ENCODE data around the gene SLC5A11.
"Not testable (repeated sequence)": the region's sequence is repeated elsewhere in the genome, so short reads cannot be mapped to it uniquely, and the experiment has no call there.

The SLC5A11 gene

GRCh38 chr16:24845726-24846547 lies at the start of gene SLC5A11:
TSS of gene SLC5A11 (plus strand) at chr16:24845963. CDS start at chr16:24858644, 12,681 bp downstream.
- no peak for DNase-seq

- DNase-seq, result peak; percentile 13
These were observed 45.2 kb upstream of the SLC5A11 start for GRCh38 chr16:24800586-24800985.

- DNase-seq, result no peak
These were observed 43.9 kb upstream of the SLC5A11 start for GRCh38 chr16:24801761-24802302.

- no peak for DNase-seq
These were observed 40.3 kb upstream of the SLC5A11 start for GRCh38 chr16:24805484-24805883.

DNA sequence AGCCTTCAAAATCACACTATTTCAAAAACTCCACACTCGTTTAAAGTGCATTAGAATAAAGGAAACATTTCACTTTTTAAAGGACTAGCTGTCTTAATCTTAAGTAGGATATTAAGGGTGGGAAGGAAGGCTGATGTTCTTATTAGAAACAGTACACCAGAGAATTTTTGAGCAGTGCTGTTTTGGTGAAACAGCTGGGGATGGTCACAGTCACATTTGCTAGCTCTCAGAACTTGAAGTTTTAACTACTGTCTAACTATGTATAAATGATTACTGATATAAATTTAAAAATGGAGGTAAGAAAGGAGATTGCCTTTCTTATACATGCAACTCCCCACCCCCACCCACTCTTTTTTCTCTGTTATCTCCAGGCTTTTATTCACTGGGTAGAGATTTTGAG lies 38.5 kb upstream of the SLC5A11 start:
- DNase-seq, result no peak

DNA sequence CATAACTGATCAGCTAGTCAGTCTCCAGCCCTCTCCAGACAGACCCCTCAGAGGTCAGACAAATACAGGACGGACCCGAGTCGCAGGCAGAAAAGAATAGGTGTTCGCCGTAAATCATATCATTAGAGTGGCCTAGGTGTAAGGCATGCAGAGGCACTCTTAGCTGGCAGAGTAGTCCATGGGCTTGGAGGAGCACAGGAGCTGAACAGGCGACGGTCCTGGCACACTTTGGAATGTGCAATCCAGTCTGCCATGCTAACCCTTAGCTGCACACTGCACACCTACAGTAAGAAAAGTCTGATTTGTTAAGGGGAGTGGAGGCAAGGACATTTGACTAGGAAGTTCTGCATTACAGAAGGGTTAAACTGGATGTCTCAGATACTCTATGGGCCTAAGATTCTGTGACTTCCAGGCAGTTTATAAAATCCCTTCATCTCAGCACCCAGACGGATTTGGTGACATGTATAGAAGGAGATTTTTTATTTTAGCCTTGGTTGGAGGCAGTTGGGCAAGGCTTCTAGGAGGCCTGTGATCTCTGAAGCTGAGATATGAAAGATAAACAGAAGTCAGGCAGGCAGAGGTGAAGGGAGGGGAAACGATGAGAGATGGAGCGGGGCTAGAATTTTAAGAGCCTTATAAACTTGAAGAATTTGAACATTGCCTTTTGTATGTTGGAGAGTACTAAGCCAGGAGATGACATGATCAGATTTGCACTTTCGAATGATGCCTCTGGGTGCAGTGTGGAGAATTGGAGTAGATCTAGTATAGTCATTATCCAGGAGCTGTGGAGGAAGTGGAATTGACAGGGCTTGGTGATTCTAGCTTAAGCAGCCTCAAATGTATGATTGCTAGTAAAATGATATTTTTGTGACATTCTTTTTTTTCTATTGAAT lies 34.6 kb upstream of the SLC5A11 start:
- no peak for DNase-seq

GRCh38 chr16:24812813-24813212 lies 33.0 kb upstream of the SLC5A11 start:
- DNase-seq, result not testable (repeated sequence)

DNA sequence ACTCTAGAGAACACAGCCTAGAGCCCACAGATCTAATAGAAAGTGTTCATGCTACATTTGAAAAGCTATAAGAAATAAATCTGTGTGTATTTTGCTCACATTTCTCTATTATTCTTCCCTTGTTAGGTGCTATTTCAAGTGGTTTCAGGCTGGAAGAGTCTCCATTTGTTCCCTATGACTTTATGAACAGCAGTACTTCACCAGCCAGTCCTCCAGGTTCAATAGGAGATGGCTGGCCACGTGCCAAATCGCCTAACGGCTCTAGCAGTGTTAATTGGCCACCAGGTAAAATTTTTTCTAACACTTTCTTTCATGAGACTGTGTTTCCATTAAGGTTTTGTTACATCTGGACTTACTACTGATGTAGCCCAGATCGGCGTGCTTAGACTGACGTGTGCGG lies 30.7 kb upstream of the SLC5A11 start:
- DNase-seq, result no peak

DNA sequence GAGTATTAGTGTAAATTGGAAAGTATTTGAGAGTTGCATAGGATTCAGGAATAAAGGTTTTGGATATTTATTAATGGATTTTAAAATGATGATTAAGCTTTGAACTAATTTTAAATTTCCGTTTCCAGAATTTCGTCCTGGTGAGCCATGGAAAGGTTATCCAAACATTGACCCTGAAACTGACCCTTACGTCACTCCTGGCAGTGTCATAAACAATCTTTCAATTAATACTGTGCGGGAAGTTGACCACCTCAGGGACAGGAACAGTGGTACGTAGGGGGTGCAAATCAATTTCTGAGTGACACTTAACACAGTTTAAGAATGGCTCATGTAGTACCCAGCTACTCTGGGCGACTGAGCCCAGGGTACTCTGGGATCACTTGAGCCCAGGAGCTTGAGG lies 29.1 kb upstream of the SLC5A11 start:
- DNase-seq, result no peak

GRCh38 chr16:24819462-24820040 lies 26.2 kb upstream of the SLC5A11 start:
- no peak for DNase-seq

DNA sequence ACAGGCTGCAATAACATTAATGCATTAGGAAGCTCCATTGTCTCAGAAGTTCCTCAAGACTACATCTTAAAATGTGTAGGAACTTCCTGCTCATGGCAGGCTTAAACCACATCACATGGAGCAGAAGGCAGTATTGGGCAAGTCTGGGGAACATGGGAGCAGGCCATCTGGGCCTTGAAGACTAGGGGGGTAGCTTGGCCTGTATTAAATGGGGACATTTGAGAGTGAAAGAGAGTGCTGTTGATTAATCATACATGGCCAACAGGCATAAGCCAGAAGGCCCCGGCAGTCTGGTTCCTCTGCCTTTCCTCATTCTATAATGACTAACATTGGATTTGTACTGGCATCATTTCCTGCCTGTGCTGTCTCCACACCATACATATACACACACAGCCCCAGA lies 25.2 kb upstream of the SLC5A11 start:
- no peak for DNase-seq

DNA sequence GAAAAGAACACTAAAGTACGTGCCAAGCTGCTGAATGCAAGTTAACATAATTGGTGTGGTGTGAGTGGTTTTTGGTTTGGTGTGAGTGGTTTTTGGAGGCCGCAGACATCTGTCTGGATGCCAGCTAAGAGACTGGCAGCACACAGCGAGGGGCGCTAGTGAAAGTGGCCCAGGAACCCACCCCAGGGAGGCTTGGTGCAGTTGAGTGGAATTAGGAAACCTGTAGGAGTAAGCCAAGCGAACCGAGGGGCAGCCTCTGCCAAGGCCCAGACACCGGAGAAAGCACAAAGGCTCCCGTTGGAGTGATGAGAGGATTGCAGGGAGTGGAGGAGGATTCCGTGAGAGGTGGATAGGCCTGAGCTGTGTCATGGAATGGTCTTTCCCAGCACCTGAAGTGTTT lies 24.6 kb upstream of the SLC5A11 start:
- no peak for DNase-seq

DNA sequence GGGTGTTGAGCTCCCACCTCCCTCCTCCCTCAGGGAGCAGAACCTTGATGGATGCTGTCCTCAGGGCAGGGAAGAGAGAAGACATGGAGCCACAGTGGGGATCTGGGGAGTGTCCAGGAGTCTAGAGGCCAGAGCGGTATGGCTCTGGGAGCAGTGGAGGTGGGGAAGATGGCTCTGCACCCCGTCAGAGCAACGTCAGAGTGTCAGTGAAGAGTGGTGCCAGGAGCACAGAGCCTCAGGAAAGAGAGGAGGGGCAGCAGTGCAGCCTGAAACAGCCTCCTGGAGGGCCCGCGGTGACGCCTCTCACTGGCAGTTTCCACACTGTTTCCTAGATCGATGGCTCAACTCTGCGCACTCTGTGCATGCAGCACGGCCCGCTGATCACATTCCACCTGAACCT lies 23.2 kb upstream of the SLC5A11 start:
- DNase-seq, result no peak

DNA sequence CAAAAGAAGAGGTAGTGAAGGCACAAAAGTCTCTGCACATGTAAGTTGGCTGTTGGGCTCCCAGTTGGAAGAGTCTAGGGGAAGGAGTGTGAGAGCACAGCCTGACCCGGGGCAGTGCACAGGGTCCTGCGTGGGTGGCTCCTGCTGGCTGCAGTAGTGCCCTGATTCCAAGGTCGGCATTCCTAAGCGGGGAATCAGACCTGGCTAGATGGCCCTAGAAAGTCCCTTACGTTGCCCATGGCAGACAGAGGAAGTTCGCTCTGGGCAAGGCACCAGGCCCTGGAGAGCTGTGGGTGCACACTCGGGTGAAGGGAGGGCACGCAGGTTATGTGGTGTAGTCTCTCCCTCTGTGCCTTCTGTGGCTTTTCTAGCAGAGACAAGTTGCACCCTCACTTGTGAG lies 22.8 kb upstream of the SLC5A11 start:
- no peak for DNase-seq

DNA sequence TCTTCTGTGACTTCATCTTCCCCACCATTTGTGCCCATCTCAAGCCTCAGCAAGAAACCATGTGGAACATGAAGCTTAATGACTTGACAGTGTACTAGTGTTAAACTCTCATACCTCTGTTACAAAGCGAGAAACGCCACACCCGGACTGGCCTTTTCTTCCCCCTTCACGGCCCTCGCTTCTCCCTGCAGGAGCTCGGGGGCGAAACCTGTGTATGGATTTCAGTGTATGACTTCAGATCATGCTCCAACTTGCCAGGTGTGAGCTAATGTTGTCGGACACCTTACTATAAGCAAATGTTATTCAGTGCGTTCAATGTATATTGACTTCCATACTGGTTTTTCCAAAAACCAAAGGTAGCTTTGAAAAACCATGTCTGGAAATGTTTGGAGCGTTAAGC lies 20.1 kb upstream of the SLC5A11 start:
- DNase-seq, result no peak

DNA sequence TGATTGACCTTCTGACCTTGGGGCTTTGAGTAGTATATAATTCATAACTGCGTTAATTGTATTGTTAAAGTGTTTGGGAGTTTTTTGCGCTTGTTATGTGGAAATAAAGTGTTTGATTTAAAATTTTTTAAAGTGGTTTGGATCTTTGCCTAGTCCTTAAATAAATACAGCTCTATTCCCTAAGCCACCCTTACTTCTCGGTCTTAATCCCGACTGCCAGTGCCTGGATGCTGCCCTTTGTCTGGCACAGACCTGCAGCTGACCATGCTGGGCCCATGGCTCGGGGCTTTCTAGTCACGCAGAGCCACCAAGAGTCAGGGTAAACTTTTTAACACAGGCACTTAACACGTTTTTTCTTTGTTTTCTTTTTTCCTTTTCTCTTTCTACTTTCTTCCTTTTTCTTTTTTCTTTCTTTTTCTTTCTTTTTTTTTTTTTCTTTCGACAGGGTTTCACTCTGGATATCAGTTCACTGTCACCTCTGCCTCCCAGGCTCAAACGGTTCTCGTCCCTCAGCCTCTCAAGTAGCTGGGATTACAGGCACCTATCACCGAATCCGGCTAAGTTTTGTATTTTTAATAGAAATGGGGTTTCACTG lies 19.6 kb upstream of the SLC5A11 start:
- no peak for DNase-seq

- no peak for DNase-seq
These were observed 18.8 kb upstream of the SLC5A11 start for GRCh38 chr16:24826817-24827566.

DNA sequence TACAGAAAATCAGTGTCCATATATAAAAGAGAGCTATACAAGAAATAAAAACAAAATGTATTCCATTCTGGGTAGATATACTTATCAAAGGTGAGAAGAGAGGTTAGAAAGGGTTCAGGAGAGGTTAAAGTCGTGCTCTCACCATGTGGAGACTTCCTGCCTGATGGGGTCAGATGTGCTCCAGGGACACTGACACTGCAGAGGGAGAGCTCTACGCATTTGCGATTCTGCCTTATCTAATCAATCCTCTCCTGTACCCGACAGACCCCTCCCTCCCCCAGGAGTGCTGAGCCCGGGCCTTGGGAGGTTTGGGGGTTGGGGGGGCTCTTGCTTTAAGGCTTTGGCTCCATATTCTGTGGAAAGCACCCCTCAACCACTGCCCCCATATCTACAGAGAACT lies 16.6 kb upstream of the SLC5A11 start:
- DNase-seq, result peak; percentile 28

GRCh38 chr16:24833352-24833751 lies 12.4 kb upstream of the SLC5A11 start:
- no peak for DNase-seq

GRCh38 chr16:24834459-24835335 lies 11.1 kb upstream of the SLC5A11 start:
- peak; percentile 90 for DNase-seq

DNA sequence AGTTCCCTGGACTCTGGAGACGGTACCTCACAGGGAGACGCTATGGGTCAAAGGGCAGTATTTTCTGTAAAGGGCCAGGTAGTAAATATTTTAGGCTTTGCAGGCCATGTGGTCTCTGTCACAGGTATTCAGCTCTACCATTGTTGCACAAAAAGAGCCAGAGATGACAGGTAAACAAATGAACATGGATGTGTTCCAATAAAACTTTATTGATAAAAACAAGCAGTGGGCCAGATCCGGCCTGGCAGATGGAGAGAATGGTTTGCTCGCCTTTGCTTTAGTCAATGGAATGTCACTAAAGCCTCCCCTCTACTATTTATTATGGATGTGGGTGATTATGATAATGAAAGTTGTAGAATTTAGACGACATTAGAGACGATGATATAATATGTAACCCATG lies 8.9 kb upstream of the SLC5A11 start:
- DNase-seq, result no peak
